H4 (cell line): Measurements from ENCODE around the gene AATF. TPM values are rescaled to one million over a fixed set of nuclear protein-coding genes. Genes with fewer than 3 reads are reported as not detected.
A peak's percentile ranks its signal among the peaks of the same experiment; 100 is the strongest.
"Not testable (repeated sequence)": the region's sequence is repeated elsewhere in the genome, so short reads cannot be mapped to it uniquely, and the experiment has no call there.

ENCODE experiments used
- DNase-seq: peaks from one replicate; pipeline ENCODE4 v3.0.0-alpha.2; 2015; ENCODE audit warnings: low spot score
- total RNA-seq: library from RNA; depleted of rRNA; stranded (reverse); fragments of >200 nt; shearing (Covaris generic); gene quantifications from 2 replicates; pipeline ENCODE4 v1.2.3, GENCODE V29; 2014

The AATF gene
- total RNA-seq, 1 experiment from 2014 or later = 45.1 TPM

DNA sequence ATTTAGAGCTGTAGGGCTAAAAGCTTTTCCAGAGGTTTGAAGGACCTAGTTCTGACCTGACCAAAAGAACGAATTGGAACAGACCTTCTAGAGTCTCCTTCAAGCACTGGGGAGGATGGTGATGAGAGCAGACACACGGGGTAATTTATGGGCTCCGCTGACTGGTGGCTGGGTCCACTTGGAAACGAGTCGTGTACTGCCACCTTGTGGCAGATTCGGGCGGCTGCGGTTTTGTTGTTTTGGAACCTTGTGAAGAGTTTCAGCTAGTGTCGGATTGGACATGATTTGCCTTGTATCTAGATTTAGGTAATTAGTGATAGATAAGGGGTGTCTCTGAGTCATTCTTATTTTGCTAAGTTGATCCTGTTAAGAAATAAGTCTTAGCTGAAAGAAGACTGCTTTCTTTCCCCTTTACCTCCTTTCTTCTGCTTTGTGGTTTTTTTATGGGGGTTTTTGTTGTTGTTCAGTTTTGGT is 98.9 kb downstream of the AATF start:
- peak; percentile 60 for DNase-seq

DNA sequence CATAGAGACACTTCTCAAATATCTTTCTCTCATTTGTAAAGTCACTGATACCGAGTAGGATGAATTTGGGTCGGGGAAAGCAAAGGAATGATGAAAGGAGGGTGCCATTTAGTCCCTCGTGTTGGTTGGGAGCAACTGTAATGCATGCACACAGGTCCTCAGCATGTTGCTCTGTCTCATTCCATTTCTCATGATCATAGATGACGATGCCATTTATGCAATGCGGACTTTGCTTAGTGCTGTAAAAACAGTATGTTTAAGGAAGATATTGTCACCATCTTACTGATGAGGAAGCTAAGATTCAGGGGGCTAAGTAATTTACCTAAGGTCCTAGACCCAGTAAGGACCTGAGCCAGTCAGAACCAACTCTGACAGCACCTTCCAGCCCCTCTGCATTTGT is 100.1 kb downstream of the AATF start:
- no peak for DNase-seq

DNA sequence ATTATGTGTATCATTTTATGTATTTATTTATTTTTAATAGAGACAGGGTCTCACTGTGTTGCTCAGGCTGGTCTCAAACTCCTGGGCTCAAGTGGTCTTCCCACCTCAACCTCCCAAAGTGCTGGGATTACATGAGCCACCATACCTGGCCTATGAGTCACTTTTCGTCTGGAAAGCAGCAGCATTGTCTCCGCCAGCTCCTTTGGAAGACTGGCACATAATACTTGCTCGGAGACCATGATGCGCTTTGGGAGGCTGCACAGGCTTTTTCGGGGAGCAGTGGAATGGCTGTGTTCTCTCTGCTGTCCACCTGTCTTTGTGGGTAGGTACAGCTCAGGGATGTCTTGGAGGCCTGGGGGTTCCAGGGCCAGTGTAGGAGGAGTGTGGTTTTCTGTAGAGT is 102.2 kb downstream of the AATF start:
- no peak for DNase-seq

GRCh38 chr17:37051381-37051780 is 102.6 kb downstream of the AATF start:
- no peak for DNase-seq

DNA sequence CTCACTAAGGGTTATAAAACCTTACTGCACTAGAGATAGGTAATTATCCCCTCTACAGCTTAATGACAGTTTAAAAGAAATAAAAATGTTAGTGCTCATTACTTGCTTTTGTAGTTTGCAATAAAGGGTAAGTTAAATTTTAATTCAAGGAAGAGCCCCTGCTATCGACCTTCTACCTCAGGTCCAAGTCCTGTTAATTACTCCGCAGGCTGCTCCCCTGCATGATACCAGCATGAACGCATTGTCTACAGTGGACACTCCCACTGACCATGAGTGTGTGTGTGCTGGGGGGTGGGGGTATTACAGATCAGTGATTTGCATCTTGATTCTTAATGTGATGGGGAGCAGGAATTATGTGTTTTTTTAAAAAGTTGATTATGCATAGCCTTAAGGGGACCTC is 103.1 kb downstream of the AATF start:
- DNase-seq = no peak

GRCh38 chr17:37052450-37052849 is 103.7 kb downstream of the AATF start:
- no peak for DNase-seq

GRCh38 chr17:37054894-37055293 is 106.1 kb downstream of the AATF start:
- no peak for DNase-seq

DNA sequence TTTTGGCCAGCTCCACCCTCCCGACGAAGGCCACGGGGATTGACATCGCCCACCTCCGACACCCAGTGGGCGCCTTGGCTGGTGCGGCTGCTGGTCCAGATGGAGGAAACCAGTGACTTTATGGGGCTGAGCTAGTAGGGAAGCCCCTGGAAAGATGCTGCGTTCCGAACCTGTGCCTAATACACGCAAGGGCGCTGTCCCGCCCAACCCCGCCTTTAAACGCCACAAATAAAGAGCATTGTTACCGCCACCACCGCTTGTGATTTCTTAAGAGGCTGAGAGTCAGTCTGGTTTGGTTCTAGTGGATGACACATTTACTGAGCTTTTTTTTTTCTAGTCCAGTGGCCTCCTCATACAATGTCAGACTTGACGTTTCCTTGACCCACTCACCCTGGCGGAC is 107.9 kb downstream of the AATF start:
- no peak for DNase-seq

DNA sequence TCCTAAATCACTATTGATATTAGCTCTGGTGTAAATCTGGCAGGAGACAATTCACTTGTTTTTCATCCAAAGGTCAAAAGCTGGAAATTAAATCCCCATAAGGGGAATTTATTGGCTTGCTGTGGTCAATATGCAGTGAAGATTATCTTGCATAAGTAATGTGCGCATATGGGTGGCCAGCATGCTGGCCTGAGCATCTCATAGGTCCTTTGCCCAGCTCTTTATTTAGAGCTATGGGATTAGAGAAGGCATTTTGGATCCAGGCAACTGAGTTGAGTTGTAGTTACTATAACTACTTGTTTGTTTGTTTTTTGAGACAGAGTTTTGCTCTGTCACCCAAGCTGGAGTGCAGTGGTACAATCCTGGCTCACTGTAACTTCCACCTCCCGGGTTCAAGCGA is 110.7 kb downstream of the AATF start:
- DNase-seq = no peak

DNA sequence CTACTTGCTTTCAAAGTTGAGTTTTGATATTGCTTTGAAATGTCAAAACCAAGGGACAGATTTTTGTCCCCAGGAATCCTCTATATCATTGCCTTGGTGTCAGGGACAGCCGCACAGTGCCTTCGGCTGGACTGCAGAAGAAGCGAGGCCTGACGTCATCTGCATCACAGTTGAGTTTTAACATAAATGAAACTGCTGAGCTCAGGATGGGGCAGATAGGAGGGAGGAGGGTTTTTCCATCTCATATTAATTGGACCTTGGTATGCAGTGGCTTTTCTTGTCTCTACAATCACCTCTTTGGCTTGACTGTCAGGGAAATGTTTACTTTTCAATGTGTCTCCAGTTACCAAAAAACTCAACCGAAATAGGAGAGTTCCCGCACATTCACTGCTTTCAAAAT is 111.3 kb downstream of the AATF start:
- no peak for DNase-seq

- no peak for DNase-seq
Observed at GRCh38 chr17:37060928-37061327, 112.2 kb downstream of the AATF start.

- no peak for DNase-seq
Observed at GRCh38 chr17:37062021-37062420, 113.3 kb downstream of the AATF start.

- DNase-seq = no peak
Observed at GRCh38 chr17:37064206-37064605, 115.5 kb downstream of the AATF start.

DNA sequence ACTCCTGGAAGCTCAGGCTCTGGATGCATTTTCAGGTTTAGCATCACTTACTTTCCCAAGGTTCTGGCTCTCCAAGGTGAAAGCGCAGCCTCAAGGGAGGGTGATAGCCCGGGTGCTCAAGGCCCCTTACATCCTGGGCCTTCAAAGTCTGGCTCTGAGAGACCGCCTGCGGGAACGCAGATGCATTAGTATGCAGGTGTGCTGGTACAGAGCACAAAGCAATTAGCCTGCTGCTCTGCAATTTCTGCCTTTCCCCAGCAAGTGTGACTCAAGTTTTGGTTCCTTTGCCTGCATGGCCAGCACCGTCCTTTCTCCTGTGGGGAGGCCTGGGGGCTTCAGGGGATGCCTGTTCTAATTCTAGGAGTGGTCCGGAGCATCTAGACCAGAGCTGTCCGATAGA is 116.2 kb downstream of the AATF start:
- DNase-seq = no peak

DNA sequence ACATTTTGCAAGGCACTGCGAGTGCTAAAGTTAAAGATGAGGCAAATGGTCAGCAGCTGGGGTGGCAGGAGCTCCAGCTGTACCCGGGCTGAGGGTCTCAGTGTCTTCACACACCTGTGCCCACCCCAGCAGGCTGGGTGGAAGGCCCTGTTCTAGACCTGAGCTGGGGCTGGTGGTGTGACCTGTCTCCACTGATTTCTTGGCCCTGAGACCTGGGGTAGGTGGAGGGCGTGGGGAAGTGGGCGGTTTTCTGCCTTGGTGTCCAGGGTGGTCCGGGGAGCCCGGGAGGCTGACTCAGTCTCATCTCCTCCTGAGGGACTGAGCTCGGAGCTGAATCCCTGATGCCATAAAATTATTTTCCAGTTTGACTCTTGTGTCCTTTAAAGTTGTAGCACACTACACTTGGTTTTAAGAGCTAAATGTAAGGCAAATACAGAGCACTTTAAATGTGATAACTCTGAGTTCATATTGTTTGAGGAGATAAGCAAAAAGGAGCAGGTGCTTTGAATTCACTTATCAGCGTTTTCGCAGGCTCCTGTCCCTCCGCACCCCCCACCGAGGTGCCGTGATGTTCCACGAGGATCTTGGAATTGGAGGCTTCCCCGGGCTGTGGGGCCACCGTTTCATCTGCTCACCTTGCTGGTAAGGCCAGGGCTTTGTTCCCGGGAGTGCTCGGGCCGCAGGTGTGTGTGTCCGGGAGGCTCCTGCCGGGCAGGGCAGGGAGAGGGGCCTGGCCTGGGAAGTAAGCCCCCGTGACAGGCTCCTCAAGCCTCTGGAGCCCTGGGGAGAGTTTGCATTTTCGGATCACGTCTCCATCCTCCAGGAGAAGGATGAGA is 117.0 kb downstream of the AATF start:
- DNase-seq = no peak

DNA sequence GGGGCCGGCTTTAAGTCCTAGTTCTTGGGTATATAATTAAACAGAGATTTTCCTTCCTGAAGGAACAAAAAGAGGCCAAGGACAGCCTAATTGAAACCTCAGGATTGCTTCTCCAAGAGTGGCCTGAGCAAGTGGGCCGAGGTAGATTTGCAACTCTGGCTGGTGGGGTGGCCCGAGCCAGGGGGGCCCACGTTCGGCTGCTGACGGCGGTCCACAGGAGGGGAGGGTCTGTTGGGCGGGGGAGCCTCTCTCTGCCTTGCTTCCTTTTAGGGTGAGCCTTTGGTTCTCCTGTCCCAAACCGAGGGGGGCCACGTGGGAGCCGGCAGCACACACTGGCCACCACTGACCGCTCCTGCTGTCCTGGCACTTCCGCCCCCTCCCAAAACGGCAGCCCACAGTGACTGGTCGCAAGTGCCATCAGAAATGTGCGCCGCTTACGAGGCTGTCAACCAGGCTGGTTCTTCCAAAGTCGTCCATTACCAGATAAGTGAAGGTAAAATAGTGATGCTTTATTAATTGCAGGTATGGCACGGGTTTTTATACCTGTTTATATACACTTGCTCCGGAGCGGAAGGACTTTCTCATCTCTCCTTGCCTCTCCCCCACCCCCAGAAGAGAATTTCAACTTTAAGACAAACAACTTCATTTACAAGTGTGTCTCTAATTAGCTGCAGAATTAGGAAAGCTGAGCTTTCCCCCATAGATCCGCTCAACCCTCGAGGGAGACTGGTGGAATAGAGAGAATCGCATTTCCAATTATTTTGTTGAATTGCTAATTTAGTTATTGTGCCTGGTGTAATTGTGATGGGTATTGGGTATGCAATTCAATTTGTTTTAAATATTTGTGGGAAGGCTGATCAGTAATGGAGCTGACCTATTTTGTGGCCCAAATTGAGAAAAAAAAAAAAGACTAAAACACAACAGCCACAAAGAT is 117.8 kb downstream of the AATF start:
- DNase-seq = no peak

DNA sequence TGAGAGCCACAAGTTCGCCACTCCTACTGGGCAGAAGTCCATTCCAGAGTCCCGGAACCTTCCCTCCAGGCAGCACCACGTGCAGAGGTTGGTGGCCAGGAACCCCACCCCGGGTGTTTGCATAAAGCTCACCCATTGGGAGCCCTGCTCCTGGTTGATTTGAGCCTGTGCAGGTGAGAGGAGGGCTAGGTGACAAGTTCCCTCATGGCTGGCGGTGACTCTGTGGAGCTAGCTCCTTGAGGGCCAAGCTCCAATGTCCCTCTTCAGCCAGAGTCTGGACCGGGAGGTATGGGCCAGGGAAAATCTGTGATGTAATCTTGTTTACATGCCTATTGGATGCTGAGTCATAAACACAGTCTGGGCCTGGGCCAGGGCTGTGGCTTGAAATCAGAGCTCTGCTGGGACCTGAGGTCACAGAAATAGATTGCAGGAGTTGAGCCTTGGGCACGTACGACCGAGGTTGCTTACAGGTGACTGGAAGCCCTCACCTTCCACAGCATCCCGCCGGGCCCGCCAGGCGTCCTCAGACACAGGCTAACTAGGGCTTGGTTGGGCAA is 118.9 kb downstream of the AATF start:
- DNase-seq = peak; percentile 89

GRCh38 chr17:37068266-37068665 is 119.5 kb downstream of the AATF start:
- no peak for DNase-seq

- no peak for DNase-seq
Observed at GRCh38 chr17:37069087-37069486, 120.3 kb downstream of the AATF start.

DNA sequence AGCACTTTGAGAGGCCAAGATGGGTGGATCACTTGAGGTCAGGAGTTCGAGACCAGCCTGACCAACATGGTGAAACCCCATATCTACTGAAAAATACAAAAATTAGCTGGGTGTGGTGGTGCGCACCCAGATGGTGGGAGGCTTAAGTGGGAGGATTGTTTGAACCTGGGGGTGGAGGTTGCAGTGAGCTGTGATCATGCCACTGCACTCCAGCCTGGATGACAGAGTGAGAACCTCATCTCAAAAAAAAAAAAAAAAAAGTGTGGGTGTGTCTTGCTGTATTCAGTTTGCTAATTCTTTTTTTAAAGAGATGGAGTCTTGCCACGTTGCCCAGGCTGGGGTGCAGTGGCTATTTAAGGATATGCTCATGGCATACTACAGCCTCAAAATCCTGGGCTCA is 124.7 kb downstream of the AATF start:
- DNase-seq = not testable (repeated sequence)

DNA sequence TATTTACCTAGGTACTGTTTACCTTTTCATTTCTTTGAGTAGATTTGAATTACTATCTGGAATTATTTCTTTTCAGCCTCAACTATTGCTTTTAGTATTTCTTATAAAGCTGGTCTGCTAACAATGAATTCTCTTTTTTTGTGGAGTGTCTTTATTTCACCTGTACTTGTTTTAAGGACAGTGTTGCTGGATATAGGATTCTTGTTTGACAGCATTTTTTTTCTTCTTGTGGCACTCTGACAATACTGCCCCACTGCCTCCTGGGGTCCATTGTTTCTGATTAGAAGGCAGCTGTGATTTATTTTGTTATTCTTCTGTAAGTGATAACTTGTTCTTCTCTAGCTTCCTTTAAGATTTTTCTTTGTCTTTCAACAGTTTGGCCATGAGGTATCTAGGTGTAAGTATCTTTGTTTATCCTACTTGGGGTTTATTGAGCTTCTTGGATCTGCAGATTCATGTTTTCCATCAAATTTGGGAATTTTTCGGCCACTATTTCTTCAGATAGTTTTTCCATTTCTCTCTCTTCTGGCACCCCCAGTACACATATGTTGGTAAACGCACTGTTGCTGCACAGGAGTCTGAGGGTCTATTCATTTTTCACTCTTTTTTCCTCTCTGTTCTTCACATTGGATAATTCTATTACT is 130.4 kb downstream of the AATF start:
- no peak for DNase-seq

- DNase-seq = no peak
Observed at GRCh38 chr17:37079735-37080134, 131.0 kb downstream of the AATF start.
